B cell (primary cell): Measurements from ENCODE around the gene ATP6V0E1. TPM values are rescaled to one million over a fixed set of nuclear protein-coding genes. Genes with fewer than 3 reads are reported as not detected.

ENCODE experiments used
- ATAC-seq: fragments of 200-7000 bp; cut with Tn5 transposase; one replicate; pipeline ENCODE4 v1.10.0; 2021; ENCODE audit warnings: low read depth, mild to moderate bottlenecking, moderate number of reproducible peaks, moderate library complexity
- CTCF ChIA-PET: fragments of 350-600 bp; sonication (Branson Sonifier 250); formaldehyde crosslinking; loops from one replicate; lab custom pipeline; 2021; ENCODE audit warnings: antibody characterized with exemption, inconsistent platforms; lab: Charles Lee
- POLR2A ChIA-PET: fragments of 350-600 bp; sonication (Branson Sonifier 250); formaldehyde crosslinking; loops from one replicate; lab custom pipeline; 2021; ENCODE audit warnings: antibody characterized with exemption; lab: Charles Lee
- DNase-seq: peaks from one replicate; pipeline ENCODE4 v3.0.0; 2013
- H2AFZ ChIP-seq: 2 replicates; pipeline ENCODE4 v1.6.1; 2012; ENCODE audit warnings: mild to moderate bottlenecking, low read depth, low read length; ENCODE audit not compliant: insufficient read depth, poor library complexity, severe bottlenecking
- H3K27ac ChIP-seq, 2 donors: 1 replicate in 1 of 2; 2 replicates in 1 of 2; pipeline ENCODE4 v1.5.1; 2012 to 2013; ENCODE audit warnings: low read length in 2 of 2, mild to moderate bottlenecking in 2 of 2, moderate library complexity in 1 of 2
- H3K27me3 ChIP-seq, 4 experiments: fragments of 200-600 bp in 1 of 4; sonication (generic) in 1 of 4; replicated peaks in 1 of 4; 1 replicate in 2 of 4; 2 replicates in 2 of 4; pipeline versions ENCODE4 v1.6.1 to v1.7.0; 2013 to 2016; ENCODE audit warnings: low read length in 3 of 4, mild to moderate bottlenecking in 2 of 4, mixed read lengths in 1 of 4, moderate library complexity in 1 of 4; ENCODE audit not compliant: insufficient read depth in 4 of 4, control insufficient read depth in 3 of 4; ENCODE audit errors: control extremely low read depth in 1 of 4
- H3K36me3 ChIP-seq, 2 experiments: replicated peaks in 1 of 2; 1 replicate in 1 of 2; 2 replicates in 1 of 2; pipeline versions ENCODE4 v1.6.1 to v1.7.1; 2013; ENCODE audit warnings: low read length in 1 of 2; ENCODE audit not compliant: insufficient read depth in 2 of 2, control insufficient read depth in 1 of 2; ENCODE audit errors: control extremely low read depth in 1 of 2, extremely low read depth in 1 of 2
- H3K4me1 ChIP-seq, 2 donors: fragments of 200-600 bp in 1 of 2; sonication (generic) in 1 of 2; 1 replicate in 1 of 2; 2 replicates in 1 of 2; pipeline versions ENCODE4 v1.5.1 to v1.6.1; 2013 to 2017; ENCODE audit warnings: low read length in 2 of 2; ENCODE audit not compliant: control insufficient read depth in 2 of 2, insufficient read depth in 2 of 2
- H3K4me2 ChIP-seq: replicated peaks from 2 replicates; pipeline ENCODE3; 2012; ENCODE audit warnings: mild to moderate bottlenecking, low read depth, low read length; ENCODE audit not compliant: poor library complexity, severe bottlenecking
- H3K4me3 ChIP-seq, 5 experiments: fragments of 200-600 bp in 1 of 5; sonication (generic) in 1 of 5; 1 replicate in 3 of 5; 2 replicates in 2 of 5; pipeline versions ENCODE4 v1.5.1 to v1.7.0; 2011 to 2016; ENCODE audit warnings: low read length in 4 of 5, mild to moderate bottlenecking in 4 of 5, low read depth in 2 of 5, control low read depth in 1 of 5, moderate library complexity in 1 of 5; ENCODE audit not compliant: insufficient read depth in 1 of 5; ENCODE audit errors: control extremely low read depth in 1 of 5, extremely low read depth in 1 of 5
- H3K79me2 ChIP-seq: fragments of 200-600 bp; sonication (generic); one replicate; pipeline ENCODE4 v1.6.0; 2016; ENCODE audit warnings: low read length; ENCODE audit not compliant: control insufficient read depth, insufficient read depth
- H3K9ac ChIP-seq: fragments of 200-600 bp; sonication (generic); 2 replicates; pipeline ENCODE4 v1.6.1; 2017; ENCODE audit warnings: mild to moderate bottlenecking, low read length, moderate library complexity
- H3K9me3 ChIP-seq, 3 donors: one replicate each; pipeline versions ENCODE4 v1.6.1 to v1.7.1; 2013; ENCODE audit warnings: low read length in 2 of 3; ENCODE audit not compliant: control insufficient read depth in 2 of 3, insufficient read depth in 1 of 3; ENCODE audit errors: control extremely low read depth in 1 of 3
- H4K20me1 ChIP-seq: 2 replicates; pipeline ENCODE4 v1.6.0; 2012; ENCODE audit warnings: mild to moderate bottlenecking, low read length; ENCODE audit not compliant: insufficient read depth, control insufficient read depth, poor library complexity, severe bottlenecking
- H3K27ac Mint-ChIP-seq: one replicate; pipeline ENCODE4 v1.8.0; 2021; ENCODE audit warnings: mixed read lengths
- H3K27me3 Mint-ChIP-seq: one replicate; pipeline ENCODE4 v1.8.0; 2021; ENCODE audit warnings: mixed read lengths
- H3K4me1 Mint-ChIP-seq: one replicate; pipeline ENCODE4 v1.8.0; 2021; ENCODE audit warnings: mixed read lengths
- H3K4me3 Mint-ChIP-seq: one replicate; pipeline ENCODE4 v1.8.0; 2021; ENCODE audit warnings: mixed read lengths
- H3K9me3 Mint-ChIP-seq: one replicate; pipeline ENCODE4 v1.8.0; 2022; ENCODE audit warnings: mixed read lengths; ENCODE audit not compliant: insufficient read depth
- EZH2 ChIP-seq: IDR thresholded peaks from 2 replicates; pipeline ENCODE4 v1.6.1; 2012; ENCODE audit warnings: borderline replicate concordance, low read depth, mild to moderate bottlenecking, moderate library complexity, low read length; ENCODE audit not compliant: insufficient read depth, poor library complexity, severe bottlenecking
- WGBS: methylation state at CpG from one replicate; pipeline ENCODE4 v1.1.5; 2013; ENCODE audit warnings: missing lambda C conversion rate; ENCODE audit not compliant: insufficient coverage; 5-methylcytosine and 5-hydroxymethylcytosine counted together
- intact Hi-C: fragments of 100-400 bp; cut with micrococcal nuclease; formaldehyde crosslinking; loops from one replicate; pipeline ENCODE4 v1.10.0; 2022
- polyA plus RNA-seq: library from polyadenylated mRNA; depleted of rRNA; stranded (reverse); fragments of >200 nt; gene quantifications from 2 replicates; pipeline ENCODE4 v1.2.3, GENCODE V29; 2012
- total RNA-seq, 2 donors: library from RNA; stranded (reverse); fragments of 120-200 nt in 1 of 2; gene quantifications; 1 replicate in 1 of 2; 2 replicates in 1 of 2; pipeline versions ENCODE4 v1.2.3 to v1.2.4, GENCODE V29; 2013 to 2022
- TF ChIP-seq, protein P1 (sequence below): fragments of 200-600 bp; IDR thresholded peaks from one replicate; pipeline ENCODE4 v1.8.0; 2022; ENCODE audit warnings: antibody characterized with exemption, mild to moderate bottlenecking

ATP6V0E1 gene
- total and polyA plus RNA-seq, 2 donors (not counting 1 experiment from before 2014, with no cell fraction given) = 93.8 to 127 TPM

DNA sequence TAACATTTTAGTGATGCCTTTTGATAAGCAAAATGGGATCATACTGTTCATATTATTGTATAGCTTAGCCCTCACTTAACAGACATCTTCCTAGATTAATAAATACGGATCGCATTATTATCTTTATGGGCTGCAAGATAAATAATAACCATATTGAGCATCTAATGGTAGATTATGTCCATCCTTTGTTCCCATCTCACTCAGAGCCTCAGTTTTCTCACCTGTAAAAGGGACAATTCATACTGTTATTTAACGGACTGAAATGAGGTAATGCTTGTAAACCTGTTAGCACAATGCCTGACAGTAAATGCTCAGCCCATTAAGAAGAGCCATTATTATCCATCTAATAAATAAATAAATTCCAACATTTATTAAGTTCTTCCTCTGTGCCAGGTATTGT lies 27.3 kb upstream of the ATP6V0E1 start:
- Histone ChIP-seq H3K9me3 (peaks cover 0 to 4% (median 0%) of the 10 kb centered on the region in 3 donors), H3K4me2 (no peak overlapping the region), H3K9ac (no peak overlapping the region), H3K36me3 (peaks cover 2 to 8% of the 10 kb centered on the region in 2 experiments), H3K27ac (no peak overlapping the region), H2AFZ (no peak overlapping the region), H3K4me1 (peaks cover 8 to 18% of the 10 kb centered on the region in 2 donors), H3K79me2 (peaks cover 15% of the 10 kb centered on the region), H4K20me1 (no peaks in the 10 kb centered on the region), H3K4me3 (no peak overlapping the region), H3K27me3 (no peaks in the 10 kb centered on the region)
- TF ChIP-seq EZH2 = no peak
- TF ChIP-seq, protein P1, sequence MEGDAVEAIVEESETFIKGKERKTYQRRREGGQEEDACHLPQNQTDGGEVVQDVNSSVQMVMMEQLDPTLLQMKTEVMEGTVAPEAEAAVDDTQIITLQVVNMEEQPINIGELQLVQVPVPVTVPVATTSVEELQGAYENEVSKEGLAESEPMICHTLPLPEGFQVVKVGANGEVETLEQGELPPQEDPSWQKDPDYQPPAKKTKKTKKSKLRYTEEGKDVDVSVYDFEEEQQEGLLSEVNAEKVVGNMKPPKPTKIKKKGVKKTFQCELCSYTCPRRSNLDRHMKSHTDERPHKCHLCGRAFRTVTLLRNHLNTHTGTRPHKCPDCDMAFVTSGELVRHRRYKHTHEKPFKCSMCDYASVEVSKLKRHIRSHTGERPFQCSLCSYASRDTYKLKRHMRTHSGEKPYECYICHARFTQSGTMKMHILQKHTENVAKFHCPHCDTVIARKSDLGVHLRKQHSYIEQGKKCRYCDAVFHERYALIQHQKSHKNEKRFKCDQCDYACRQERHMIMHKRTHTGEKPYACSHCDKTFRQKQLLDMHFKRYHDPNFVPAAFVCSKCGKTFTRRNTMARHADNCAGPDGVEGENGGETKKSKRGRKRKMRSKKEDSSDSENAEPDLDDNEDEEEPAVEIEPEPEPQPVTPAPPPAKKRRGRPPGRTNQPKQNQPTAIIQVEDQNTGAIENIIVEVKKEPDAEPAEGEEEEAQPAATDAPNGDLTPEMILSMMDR = no peak
- no CpG with 5 or more reads among the region's 3 CpGs for WGBS
- Mint-ChIP-seq H3K27ac (no peak overlapping the region), H3K4me1 (peaks cover 23% of the 10 kb centered on the region), H3K4me3 (no peak overlapping the region), H3K27me3 (no peaks in the 10 kb centered on the region), H3K9me3 (no peaks in the 10 kb centered on the region)
- DNase-seq (no peak), ATAC-seq (no peak)
- intact Hi-C loops = no loop called here
- ChIA-PET POLR2A (no interaction called here), CTCF (interaction anchor here (1.2 kb wide), 1 partner anchor 27 kb away, joined by 3 read pairs; the partner anchor contains the start of gene ATP6V0E1)

DNA sequence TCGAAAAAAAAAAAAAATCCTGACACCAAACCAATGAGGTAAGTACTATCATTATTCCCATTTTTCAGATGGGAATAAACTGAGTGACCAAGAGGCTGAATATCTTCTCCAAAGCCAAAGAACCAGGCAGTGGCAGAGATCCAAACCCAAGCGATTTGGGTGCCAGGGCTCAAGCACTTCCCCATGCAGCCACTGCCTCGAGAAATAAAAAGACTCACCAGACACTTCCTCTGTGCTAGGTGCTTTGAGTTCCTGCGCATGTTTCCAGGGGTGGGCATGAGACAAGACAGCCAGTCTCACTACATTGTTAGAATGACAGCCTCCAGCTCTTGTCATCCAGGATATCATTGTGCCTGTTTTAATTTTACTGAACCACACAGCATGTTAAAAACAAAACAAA lies 26.6 kb upstream of the ATP6V0E1 start:
- H3K9me3 ChIP-seq = peaks cover 0 to 4% (median 0%) of the 10 kb centered on the region in 3 donors
- peaks cover under 1 to 4% of the 10 kb centered on the region in 2 experiments for H3K36me3 ChIP-seq
- no peaks in the 10 kb centered on the region for H4K20me1 ChIP-seq
- no peak overlapping the region for H3K27ac ChIP-seq
- ATAC-seq (no peak), DNase-seq (no peak)
- no peaks in the 10 kb centered on the region for H3K27me3 ChIP-seq
- H3K4me3 ChIP-seq = no peak overlapping the region
- Mint-ChIP-seq H3K27ac (no peak overlapping the region), H3K4me1 (peaks cover 23% of the 10 kb centered on the region), H3K4me3 (peak overlapping the region; percentile 57), H3K9me3 (no peaks in the 10 kb centered on the region), H3K27me3 (no peaks in the 10 kb centered on the region)
- TF ChIP-seq EZH2 = no peak
- TF ChIP-seq, protein P1 = no peak
- ChIA-PET CTCF (interaction anchor here (1.2 kb wide), 1 partner anchor 27 kb away, joined by 3 read pairs; the partner anchor contains the start of gene ATP6V0E1), POLR2A (no interaction called here)
- H2AFZ ChIP-seq = no peak overlapping the region
- WGBS = 5% methylated on average over 3 of the region's 4 CpGs
- H3K79me2 ChIP-seq = peaks cover 15% of the 10 kb centered on the region
- H3K4me1 ChIP-seq = peaks cover 8 to 18% of the 10 kb centered on the region in 2 donors
- H3K4me2 ChIP-seq = no peak overlapping the region
- H3K9ac ChIP-seq = no peak overlapping the region
- intact Hi-C loops = no loop called here
